ENCODE measurements around the gene RAX. TPM values are rescaled to one million over a fixed set of nuclear protein-coding genes. Genes with fewer than 3 reads are reported as not detected.

Gene RAX
- polyA plus RNA-seq, 1 experiment = not detected

DNA sequence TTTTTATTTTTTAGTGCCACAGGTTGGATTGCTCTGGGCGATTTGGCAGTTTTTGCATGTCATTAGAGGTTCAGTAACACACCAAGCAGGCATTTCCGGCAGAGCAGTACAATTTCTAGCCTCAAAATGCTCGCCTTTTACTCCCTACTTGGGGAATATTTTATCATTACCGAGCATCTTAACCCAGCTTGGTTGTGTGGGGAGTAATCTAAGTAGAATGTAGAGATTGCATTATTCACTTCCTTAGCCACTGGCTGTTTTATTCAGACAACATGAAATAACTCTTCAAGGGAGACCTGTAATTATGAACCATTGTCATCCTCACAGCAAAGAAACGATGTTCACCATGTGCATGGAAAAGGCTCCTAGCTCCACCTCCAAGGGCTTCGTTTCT, 40.2 kb downstream of the RAX start:
- ChIA-PET CTCF (no interaction called here), POLR2A (no interaction called here)
- no peak for TF ChIP-seq CTCF (IDR thresholded peaks at IDR 0.05; ENCODE audit: insufficient read depth, low read depth, low read length)
- Histone ChIP-seq H3K36me3 (ENCODE audit: control insufficient read depth, insufficient read depth, low read length) (no peaks in the 10 kb centered on the region), H3K4me3 (ENCODE audit: low read depth, low read length) (no peak overlapping the region), H3K27me3 (ENCODE audit: control insufficient read depth, insufficient read depth, low read length) (no peaks in the 10 kb centered on the region)
- peak; percentile 61 for DNase-seq (ENCODE audit: low read depth)

- Histone ChIP-seq H3K36me3 (ENCODE audit: control insufficient read depth, insufficient read depth, low read length) (no peaks in the 10 kb centered on the region), H3K27me3 (ENCODE audit: control insufficient read depth, insufficient read depth, low read length) (no peaks in the 10 kb centered on the region), H3K4me3 (ENCODE audit: low read depth, low read length) (no peak overlapping the region)
- DNase-seq (ENCODE audit: low read depth) = no peak
- POLR2A ChIA-PET = no interaction called here
- CTCF ChIA-PET = interaction anchor here (1.9 kb wide), 1 partner anchor 17 kb away, joined by 7 read pairs; no protein-coding TSS in a partner anchor
- TF ChIP-seq CTCF (IDR thresholded peaks at IDR 0.05; ENCODE audit: insufficient read depth, low read depth, low read length) = no peak
Observed at GRCh38 chr18:59232309-59233016, 40.8 kb downstream of the RAX start.

GRCh38 chr18:59231877-59232276, 41.4 kb downstream of the RAX start:
- H3K4me3 ChIP-seq (ENCODE audit: low read depth, low read length) = no peak overlapping the region
- CTCF ChIA-PET = interaction anchor here (1.4 to 1.9 kb wide), 2 partner anchors 11 to 17 kb away, joined by 5 to 7 read pairs; no protein-coding TSS in a partner anchor

GRCh38 chr18:59231114-59231513, 42.1 kb downstream of the RAX start:
- Histone ChIP-seq H3K4me3 (ENCODE audit: low read depth, low read length) (no peak overlapping the region), H3K36me3 (ENCODE audit: control insufficient read depth, insufficient read depth, low read length) (no peaks in the 10 kb centered on the region), H3K27me3 (ENCODE audit: control insufficient read depth, insufficient read depth, low read length) (no peaks in the 10 kb centered on the region)
- POLR2A ChIA-PET = no interaction called here
- DNase-seq (ENCODE audit: low read depth) = no peak
- CTCF ChIA-PET = interaction anchor here (1.4 to 1.9 kb wide), 2 partner anchors 11 to 18 kb away, joined by 5 to 7 read pairs; no protein-coding TSS in a partner anchor
- no peak for TF ChIP-seq CTCF (IDR thresholded peaks at IDR 0.05; ENCODE audit: insufficient read depth, low read depth, low read length)

More at GRCh38 chr18:59231877-59232276, 41.4 kb downstream of the RAX start:
- Histone ChIP-seq H3K36me3 (ENCODE audit: control insufficient read depth, insufficient read depth, low read length) (no peaks in the 10 kb centered on the region), H3K27me3 (ENCODE audit: control insufficient read depth, insufficient read depth, low read length) (no peaks in the 10 kb centered on the region)
- no peak for TF ChIP-seq CTCF (IDR thresholded peaks at IDR 0.05; ENCODE audit: insufficient read depth, low read depth, low read length)
- POLR2A ChIA-PET = no interaction called here
- DNase-seq (ENCODE audit: low read depth) = no peak

DNA sequence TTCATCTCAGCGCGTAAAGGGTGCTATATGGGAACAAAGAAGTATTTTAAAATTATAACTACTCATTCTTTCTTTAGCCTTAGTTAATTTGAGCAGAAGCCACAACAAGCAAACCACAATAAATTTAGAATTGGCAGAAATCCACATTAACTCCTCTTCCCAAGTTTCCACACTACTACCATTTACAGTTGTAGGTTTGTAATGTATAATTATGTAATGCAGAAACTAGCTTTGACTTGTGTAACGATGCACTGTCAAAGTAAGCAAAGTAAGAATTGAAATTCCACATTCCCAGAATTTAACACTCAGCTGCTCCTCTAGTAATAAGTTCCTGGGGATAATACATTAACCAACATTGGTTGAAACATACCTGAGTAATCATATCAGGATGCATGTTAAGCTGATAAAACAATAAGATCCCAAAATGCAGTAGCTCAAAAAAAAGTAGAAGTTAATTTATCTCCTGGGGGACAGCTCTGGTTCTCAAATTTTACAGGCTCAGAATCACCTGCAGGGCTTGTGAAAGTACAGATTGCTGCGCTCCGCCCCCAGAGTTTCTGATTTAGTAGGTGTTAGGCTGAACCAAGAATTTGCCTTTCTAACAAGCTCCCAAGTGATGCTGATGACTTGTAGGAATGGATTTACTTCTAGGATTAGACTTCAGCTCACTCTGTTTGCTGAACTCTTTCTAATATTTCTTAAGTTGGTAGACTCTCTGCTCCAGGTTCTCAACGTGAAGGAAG, 43.4 kb downstream of the RAX start:
- CTCF ChIA-PET = interaction anchor here (0.6 to 1.6 kb wide), 3 partner anchors 10 to 22 kb away, joined by 3 to 6 read pairs (median 3); no protein-coding TSS in a partner anchor
- DNase-seq (ENCODE audit: low read depth) = no peak
- POLR2A ChIA-PET = no interaction called here
- Histone ChIP-seq H3K4me3 (ENCODE audit: low read depth, low read length) (no peak overlapping the region), H3K27me3 (ENCODE audit: control insufficient read depth, insufficient read depth, low read length) (peaks cover 1% of the 10 kb centered on the region; the same call in 1 of the 2 replicates), H3K36me3 (ENCODE audit: control insufficient read depth, insufficient read depth, low read length) (no peaks in the 10 kb centered on the region)
- TF ChIP-seq CTCF (IDR thresholded peaks at IDR 0.05; ENCODE audit: insufficient read depth, low read depth, low read length) = no peak
